ENCODE measurements around the gene KLHL14. TPM values are rescaled to one million over a fixed set of nuclear protein-coding genes. Genes with fewer than 3 reads are reported as not detected.

KLHL14 gene
- total RNA-seq, 1 donor from 2014 or later = 0.13 TPM

- Histone ChIP-seq H3K4me2 (no peak overlapping the region), H3K9me3 (ENCODE audit: low read depth) (no peaks in the 10 kb centered on the region), H4K20me1 (ENCODE audit: low read depth) (no peaks in the 10 kb centered on the region), H3K27ac (no peak overlapping the region), H3K4me1 (no peaks in the 10 kb centered on the region), H3K27me3 (no peaks in the 10 kb centered on the region), H3K36me3 (no peaks in the 10 kb centered on the region), H3K4me3 (no peak overlapping the region), H2AFZ (replicated peaks) (no peak overlapping the region), H3K79me2 (ENCODE audit: low read depth) (no peaks in the 10 kb centered on the region), H3F3A (ENCODE audit: low read depth) (no peaks in the 10 kb centered on the region), H3K9ac (no peak overlapping the region)
- Mint-ChIP-seq H3K4me1 (peaks cover 13% of the 10 kb centered on the region), H3K36me3 (no peaks in the 10 kb centered on the region), H3K27me3 (ENCODE audit: insufficient read depth, low read depth) (no peaks in the 10 kb centered on the region), H3K27ac (no peak overlapping the region), H3K4me3 (no peak overlapping the region), H3K9me3 (peaks cover 10% of the 10 kb centered on the region)
- DNase-seq (ENCODE audit: low spot score) = no peak
- TF ChIP-seq CTCF (IDR thresholded peaks at IDR 0.05) = no peak
- TF ChIP-seq EZH2phosphoT487 (IDR thresholded peaks at IDR 0.05) = no peak
- TF ChIP-seq EZH2 (IDR thresholded peaks at IDR 0.05) = no peak
These were observed 39.5 kb upstream of the KLHL14 start for GRCh38 chr18:32812342-32812741.

- H3K4me2 ChIP-seq = no peak overlapping the region
- H3K36me3 Mint-ChIP-seq = no peaks in the 10 kb centered on the region
- no peaks in the 10 kb centered on the region for H4K20me1 ChIP-seq (ENCODE audit: low read depth)
- H3K4me1 ChIP-seq = no peaks in the 10 kb centered on the region
- H2AFZ ChIP-seq (replicated peaks) = no peak overlapping the region
- H3F3A ChIP-seq (ENCODE audit: low read depth) = no peaks in the 10 kb centered on the region
- TF ChIP-seq EZH2phosphoT487 (IDR thresholded peaks at IDR 0.05) (no peak), EZH2 (IDR thresholded peaks at IDR 0.05) (no peak), CTCF (IDR thresholded peaks at IDR 0.05) (no peak)
- no peak overlapping the region for H3K4me3 ChIP-seq
- H3K79me2 ChIP-seq (ENCODE audit: low read depth) = no peaks in the 10 kb centered on the region
- H3K9me3 ChIP-seq (ENCODE audit: low read depth) = no peaks in the 10 kb centered on the region
- no peak overlapping the region for H3K4me3 Mint-ChIP-seq
- H3K27me3 Mint-ChIP-seq (ENCODE audit: insufficient read depth, low read depth) = no peaks in the 10 kb centered on the region
- peaks cover 10% of the 10 kb centered on the region for H3K9me3 Mint-ChIP-seq
- no peak overlapping the region for H3K27ac ChIP-seq
- no peak for DNase-seq (ENCODE audit: low spot score)
- no peak overlapping the region for H3K9ac ChIP-seq
- no peak overlapping the region for H3K27ac Mint-ChIP-seq
- no peaks in the 10 kb centered on the region for H3K36me3 ChIP-seq
- no peaks in the 10 kb centered on the region for H3K27me3 ChIP-seq
- peaks cover 16% of the 10 kb centered on the region for H3K4me1 Mint-ChIP-seq
These were observed 37.5 kb upstream of the KLHL14 start for GRCh38 chr18:32810314-32810713.

- Mint-ChIP-seq H3K9me3 (peaks cover 1% of the 10 kb centered on the region), H3K36me3 (peaks cover under 1% of the 10 kb centered on the region), H3K4me3 (no peak overlapping the region), H3K27ac (no peak overlapping the region), H3K27me3 (ENCODE audit: insufficient read depth, low read depth) (peaks cover 2% of the 10 kb centered on the region), H3K4me1 (peaks cover 63% of the 10 kb centered on the region)
- Histone ChIP-seq H3K4me3 (no peak overlapping the region), H2AFZ (replicated peaks) (no peak overlapping the region), H4K20me1 (ENCODE audit: low read depth) (no peaks in the 10 kb centered on the region), H3K4me1 (peaks cover 44% of the 10 kb centered on the region), H3K27ac (no peak overlapping the region), H3K79me2 (ENCODE audit: low read depth) (no peaks in the 10 kb centered on the region), H3K9ac (no peak overlapping the region), H3K36me3 (no peaks in the 10 kb centered on the region), H3K27me3 (no peaks in the 10 kb centered on the region), H3K4me2 (no peak overlapping the region), H3F3A (ENCODE audit: low read depth) (peaks cover 28% of the 10 kb centered on the region), H3K9me3 (ENCODE audit: low read depth) (no peaks in the 10 kb centered on the region)
- TF ChIP-seq EZH2phosphoT487 (IDR thresholded peaks at IDR 0.05) (no peak), CTCF (IDR thresholded peaks at IDR 0.05) (no peak), EZH2 (IDR thresholded peaks at IDR 0.05) (no peak)
- no peak for DNase-seq (ENCODE audit: low spot score)
These were observed 32.5 kb upstream of the KLHL14 start for GRCh38 chr18:32805354-32805753.

Data from neural progenitor cell (in vitro differentiated cells).